Tibial nerve (tissue), 4 donors: ENCODE results near the gene LRRC8C. TPM values are rescaled to one million over a fixed set of nuclear protein-coding genes. Genes with fewer than 3 reads are reported as not detected.
A peak's percentile ranks its signal among the peaks of the same experiment; 100 is the strongest.

Experiments
- DNase-seq, 2 donors: peaks; one replicate each; pipeline ENCODE4 v3.0.0-alpha.2; 2019; ENCODE audit warnings: low spot score in 2 of 2
- H3K27ac ChIP-seq, 4 donors: fragments of 200-600 bp; sonication (generic) in 3 of 4; one replicate each; pipeline ENCODE4 v1.5.1; 2017 to 2019; ENCODE audit warnings: mild to moderate bottlenecking in 1 of 4
- H3K27me3 ChIP-seq, 2 donors: fragments of 200-600 bp; sonication (generic) in 1 of 2; one replicate each; pipeline versions ENCODE4 v1.5.1 to v1.6.0; 2017 to 2019
- H3K36me3 ChIP-seq, 3 donors: fragments of 200-600 bp; sonication (generic); one replicate each; pipeline ENCODE4 v1.5.1; 2018 to 2019
- H3K4me1 ChIP-seq, 4 donors: fragments of 200-600 bp; sonication (generic) in 3 of 4; one replicate each; pipeline ENCODE4 v1.5.1; 2017 to 2019
- H3K4me3 ChIP-seq, 4 donors: fragments of 200-600 bp; sonication (generic) in 3 of 4; one replicate each; pipeline ENCODE4 v1.5.1; 2017 to 2019; ENCODE audit warnings: mild to moderate bottlenecking in 1 of 4, moderate library complexity in 1 of 4
- H3K9me3 ChIP-seq, 4 donors: fragments of 200-600 bp; sonication (generic) in 3 of 4; one replicate each; pipeline ENCODE4 v1.5.1; 2017 to 2019
- CTCF ChIP-seq, 5 experiments: fragments of 200-600 bp in 3 of 5; fragments of 450-650 bp in 2 of 5; sonication (generic) in 3 of 5; IDR thresholded peaks; one replicate each; pipeline ENCODE4 v1.5.1; 2016 to 2019; ENCODE audit warnings: antibody characterized with exemption in 5 of 5, mild to moderate bottlenecking in 3 of 5, moderate library complexity in 2 of 5
- EP300 ChIP-seq, 2 donors: sonication (generic); formaldehyde crosslinking; IDR thresholded peaks; one replicate each; pipeline ENCODE4 v1.6.1; 2017; ENCODE audit warnings: antibody characterized with exemption in 2 of 2, mild to moderate bottlenecking in 1 of 2
- POLR2A ChIP-seq, 2 donors: fragments of 450-650 bp; IDR thresholded peaks; one replicate each; pipeline ENCODE4 v1.6.1; 2017; ENCODE audit warnings: antibody characterized with exemption in 2 of 2, mild to moderate bottlenecking in 2 of 2, moderate library complexity in 2 of 2
- WGBS, 2 donors: methylation state at CpG; one replicate each; pipeline ENCODE4 v1.1.5; 2018; 5-methylcytosine and 5-hydroxymethylcytosine counted together
- total RNA-seq, 4 donors: library from RNA; depleted of rRNA; stranded (reverse); fragments of >200 nt; gene quantifications; one replicate each; pipeline ENCODE4 v1.1.0, GENCODE V29; 2016

Gene LRRC8C
- total RNA-seq, 4 donors from 2014 or later: 16.5 to 23.8 (median 20.2) TPM

- Histone ChIP-seq H3K27me3 (no peaks in the 10 kb centered on the region), H3K4me1 (peaks cover 0 to 61% (median 11%) of the 10 kb centered on the region in 4 donors), H3K9me3 (no peaks in the 10 kb centered on the region), H3K36me3 (no peaks in the 10 kb centered on the region), H3K27ac (peak overlapping the region; percentile 93 to 97 (median 94)), H3K4me3 (peak overlapping the region; percentile 78 to 98 (median 88))
- DNase-seq: no peak
- 15 to 17% methylated on average over 32 of the region's 32 CpGs for WGBS, 2 donors
- no peak for TF ChIP-seq POLR2A (IDR thresholded peaks at IDR 0.05)
These were observed 1.1 kb downstream of the LRRC8C start for GRCh38 chr1:89633800-89634625.

- TF ChIP-seq POLR2A (IDR thresholded peaks at IDR 0.05): no peak
- peak overlapping the region in 2 of 4 donors; percentile 21 to 27 for H3K27ac ChIP-seq
- WGBS, 2 donors: 59 to 63% methylated on average over 6 of the region's 6 CpGs
These were observed 3.2 kb downstream of the LRRC8C start for GRCh38 chr1:89635825-89636815.

GRCh38 chr1:89637496-89637895 is 4.6 kb downstream of the LRRC8C start:
- Histone ChIP-seq H3K9me3 (no peaks in the 10 kb centered on the region), H3K27me3 (no peaks in the 10 kb centered on the region), H3K36me3 (no peaks in the 10 kb centered on the region), H3K4me1 (peaks cover 0 to 38% (median 9%) of the 10 kb centered on the region in 4 donors), H3K4me3 (no peak overlapping the region), H3K27ac (no peak overlapping the region)
- no peak for DNase-seq
- TF ChIP-seq CTCF (IDR thresholded peaks at IDR 0.05) (no peak), EP300 (IDR thresholded peaks at IDR 0.05) (no peak), POLR2A (IDR thresholded peaks at IDR 0.05) (no peak)

More at GRCh38 chr1:89635825-89636815, 3.2 kb downstream of the LRRC8C start:
- peak overlapping the region in 1 of 4 donors; percentile 4 for H3K4me3 ChIP-seq
- no peaks in the 10 kb centered on the region for H3K27me3 ChIP-seq
- H3K9me3 ChIP-seq: no peaks in the 10 kb centered on the region
- peaks cover 0 to 51% (median 11%) of the 10 kb centered on the region in 4 donors for H3K4me1 ChIP-seq
- no peaks in the 10 kb centered on the region for H3K36me3 ChIP-seq
- no peak for DNase-seq

- H3K4me3 ChIP-seq: no peak overlapping the region
- no peak for TF ChIP-seq CTCF (IDR thresholded peaks at IDR 0.05)
- TF ChIP-seq POLR2A (IDR thresholded peaks at IDR 0.05): no peak
- TF ChIP-seq EP300 (IDR thresholded peaks at IDR 0.05): no peak
- H3K4me1 ChIP-seq: peaks cover 0 to 19% (median 6%) of the 10 kb centered on the region in 4 donors
- DNase-seq: no peak
- no peak overlapping the region for H3K27ac ChIP-seq
- H3K9me3 ChIP-seq: no peaks in the 10 kb centered on the region
- H3K27me3 ChIP-seq: no peaks in the 10 kb centered on the region
- no peaks in the 10 kb centered on the region for H3K36me3 ChIP-seq
These were observed 7.5 kb downstream of the LRRC8C start for GRCh38 chr1:89640440-89640839.

- no peak overlapping the region for H3K4me3 ChIP-seq
- H3K4me1 ChIP-seq: peaks cover 0 to 12% (median 0%) of the 10 kb centered on the region in 4 donors
- H3K27ac ChIP-seq: no peak overlapping the region
- TF ChIP-seq CTCF (IDR thresholded peaks at IDR 0.05) (no peak), EP300 (IDR thresholded peaks at IDR 0.05) (no peak), POLR2A (IDR thresholded peaks at IDR 0.05) (no peak)
- peaks cover 0 to 10% (median 4%) of the 10 kb centered on the region in 4 donors for H3K9me3 ChIP-seq
- H3K27me3 ChIP-seq: no peaks in the 10 kb centered on the region
- peaks cover 0 to 5% (median 0%) of the 10 kb centered on the region in 3 donors for H3K36me3 ChIP-seq
- no peak for DNase-seq
- 91% methylated on average over 4 of the region's 4 CpGs for WGBS, 2 donors
These were observed 8.9 kb downstream of the LRRC8C start for GRCh38 chr1:89641781-89642180.
